Heart right ventricle (tissue), 16 donors: Measurements from ENCODE around the gene ZC3H13. TPM values are rescaled to one million over a fixed set of nuclear protein-coding genes. Genes with fewer than 3 reads are reported as not detected.

Source experiments
- ATAC-seq, 8 donors: fragments of 200-7000 bp; cut with Tn5 transposase; one replicate each; pipeline ENCODE4 v1.9.1; 2020; ENCODE audit warnings: mild to moderate bottlenecking in 8 of 8, moderate library complexity in 8 of 8, moderate number of reproducible peaks in 1 of 8
- DNase-seq, 2 donors: peaks; one replicate each; pipeline ENCODE4 v3.0.0-alpha.2; 2020
- H3K27ac ChIP-seq, 10 donors: fragments of 200-600 bp; sonication (generic) in 2 of 10; one replicate each; pipeline versions ENCODE4 v1.5.0 to v1.8.0; 2020 to 2022; ENCODE audit warnings: mild to moderate bottlenecking in 3 of 10
- H3K27me3 ChIP-seq, 7 donors: fragments of 200-600 bp; one replicate each; pipeline ENCODE4 v1.8.0; 2021 to 2022; ENCODE audit warnings: mild to moderate bottlenecking in 2 of 7
- H3K36me3 ChIP-seq, 9 donors: fragments of 200-600 bp; sonication (generic) in 1 of 9; one replicate each; pipeline versions ENCODE4 v1.5.0 to v1.8.0; 2020 to 2022; ENCODE audit warnings: mild to moderate bottlenecking in 2 of 9
- H3K4me1 ChIP-seq, 9 donors: fragments of 200-600 bp; sonication (generic) in 1 of 9; one replicate each; pipeline versions ENCODE4 v1.5.0 to v1.8.0; 2020 to 2022; ENCODE audit warnings: mild to moderate bottlenecking in 4 of 9
- H3K4me3 ChIP-seq, 10 donors: fragments of 200-600 bp; sonication (generic) in 2 of 10; one replicate each; pipeline versions ENCODE4 v1.5.0 to v1.8.0; 2020 to 2022; ENCODE audit warnings: mild to moderate bottlenecking in 7 of 10, moderate library complexity in 2 of 10
- H3K9me3 ChIP-seq, 11 donors: fragments of 200-600 bp in 10 of 11; sonication (generic) in 2 of 11; one replicate each; pipeline versions ENCODE4 v1.5.0 to v1.8.0; 2013 to 2022; ENCODE audit warnings: mild to moderate bottlenecking in 2 of 11, control low read depth in 1 of 11, moderate library complexity in 1 of 11
- WGBS, 2 donors: extraction: QIAGEN DNeasy Blood & Tissue Kit; methylation state at CpG; one replicate each; pipeline ENCODE4 v1.1.7; 2013; ENCODE audit warnings: inconsistent platforms in 1 of 2; 5-methylcytosine and 5-hydroxymethylcytosine counted together
- intact Hi-C, 10 donors: fragments of 100-400 bp; cut with DNase I; formaldehyde crosslinking; loops; one replicate each; pipeline versions ENCODE4 v1.11.1 to v1.14.2; 2022
- polyA plus RNA-seq, 2 donors: library from polyadenylated mRNA; stranded (reverse); fragments of 200-250 nt; gene quantifications; one replicate each; pipeline ENCODE4 v1.2.3, GENCODE V29; 2013
- total RNA-seq, 10 donors: library from RNA; stranded (reverse); fragmentation: NEBNext Ultra II Directional in 3 of 10; extraction: Animal tissue kit (Norgen Biotek cat#: 25700) in 3 of 10; gene quantifications; one replicate each; pipeline versions ENCODE4 v1.2.1 to v1.2.4, GENCODE V29; 2021 to 2023
- TF ChIP-seq, protein P1 (sequence below), 9 donors: fragments of 200-600 bp; sonication (generic) in 2 of 9; IDR thresholded peaks; one replicate each; pipeline versions ENCODE4 v1.5.0 to v1.8.0; 2021 to 2022; ENCODE audit warnings: antibody characterized with exemption in 9 of 9, mild to moderate bottlenecking in 5 of 9, moderate library complexity in 1 of 9
- donor health status: Arrhythmogenic right ventricular cardiomyopathy.
- donor health status: ischemic (EF 13 %, LVEDD 7.1; RV severe dilation, severe dysfunction).
- donor health status: healthy with polysubstance abuse.
- donor health status: DM: no; HTN: yes; CAD: no.
- donor health status: DM: no; HTN: no; CAD: no.
- donor health status: ischemic (EF 25% LVEDD 6.9; RV normal size, moderate dysfunction).
- donor health status: ischemic (EF 25% LVEDD 5.7; RV mildly dilated, moderate dysfunction).
- donor health status: healthy.
- donor health status: DM: yes; HTN: yes; CAD: no.
- donor health status: Ischemic cardiomyopathy.
- donor health status: ischemic (EF 35%, LVEDD 5.7; RV mildly dilated, moderate dysfunction).
- donor health status: nonischemic (EF 11% LVEDD 7.7; RV severe dilation, severe dysfunction).
- donor health status: DM: yes; HTN: yes; CAD: no.
- donor health status: PGD.
- donor health status: ischemic (EF 29% LVEDD 5.4; RV normal size, mild dysfunction).
- donor health status: nonischemic (EF 23%, LVEDD 6.1; RV moderate dilation, normal function).

The ZC3H13 gene
- total and polyA plus RNA-seq, 12 donors = 6.7 to 50.1 (median 43.4) TPM

DNA sequence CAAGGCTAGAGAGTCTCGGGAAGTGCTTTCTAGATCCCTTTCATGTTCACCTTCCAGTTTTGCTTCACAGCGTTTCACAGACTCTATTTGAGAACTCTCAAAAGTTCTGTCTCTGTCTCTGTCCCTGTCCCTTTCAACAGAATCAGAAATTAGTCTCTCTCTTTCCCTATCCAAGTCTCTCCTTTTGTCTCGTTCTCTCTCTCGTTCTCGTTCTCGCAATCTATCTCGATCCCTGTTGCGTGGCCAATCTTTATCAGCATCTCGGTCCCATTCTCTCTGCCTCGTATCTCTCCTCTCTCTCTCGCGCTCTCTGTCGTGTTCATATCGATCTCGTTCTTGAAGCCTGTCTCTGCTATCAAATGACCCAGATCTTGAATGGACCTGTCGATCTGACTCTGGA is 85.0 kb downstream of the ZC3H13 start:
- Histone ChIP-seq H3K4me1 (no peaks in the 10 kb centered on the region), H3K4me3 (no peak overlapping the region), H3K36me3 (peaks cover 0 to 100% (median 52%) of the 10 kb centered on the region in 9 donors), H3K9me3 (no peaks in the 10 kb centered on the region), H3K27ac (no peak overlapping the region), H3K27me3 (no peaks in the 10 kb centered on the region)
- intact Hi-C loops = no loop called here
- ATAC-seq = no peak
- WGBS, 2 donors = 95 to 96% methylated on average over 16 of the region's 16 CpGs
- TF ChIP-seq, protein P1, sequence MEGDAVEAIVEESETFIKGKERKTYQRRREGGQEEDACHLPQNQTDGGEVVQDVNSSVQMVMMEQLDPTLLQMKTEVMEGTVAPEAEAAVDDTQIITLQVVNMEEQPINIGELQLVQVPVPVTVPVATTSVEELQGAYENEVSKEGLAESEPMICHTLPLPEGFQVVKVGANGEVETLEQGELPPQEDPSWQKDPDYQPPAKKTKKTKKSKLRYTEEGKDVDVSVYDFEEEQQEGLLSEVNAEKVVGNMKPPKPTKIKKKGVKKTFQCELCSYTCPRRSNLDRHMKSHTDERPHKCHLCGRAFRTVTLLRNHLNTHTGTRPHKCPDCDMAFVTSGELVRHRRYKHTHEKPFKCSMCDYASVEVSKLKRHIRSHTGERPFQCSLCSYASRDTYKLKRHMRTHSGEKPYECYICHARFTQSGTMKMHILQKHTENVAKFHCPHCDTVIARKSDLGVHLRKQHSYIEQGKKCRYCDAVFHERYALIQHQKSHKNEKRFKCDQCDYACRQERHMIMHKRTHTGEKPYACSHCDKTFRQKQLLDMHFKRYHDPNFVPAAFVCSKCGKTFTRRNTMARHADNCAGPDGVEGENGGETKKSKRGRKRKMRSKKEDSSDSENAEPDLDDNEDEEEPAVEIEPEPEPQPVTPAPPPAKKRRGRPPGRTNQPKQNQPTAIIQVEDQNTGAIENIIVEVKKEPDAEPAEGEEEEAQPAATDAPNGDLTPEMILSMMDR (IDR thresholded peaks at IDR 0.05) = no peak
- no peak for DNase-seq

DNA sequence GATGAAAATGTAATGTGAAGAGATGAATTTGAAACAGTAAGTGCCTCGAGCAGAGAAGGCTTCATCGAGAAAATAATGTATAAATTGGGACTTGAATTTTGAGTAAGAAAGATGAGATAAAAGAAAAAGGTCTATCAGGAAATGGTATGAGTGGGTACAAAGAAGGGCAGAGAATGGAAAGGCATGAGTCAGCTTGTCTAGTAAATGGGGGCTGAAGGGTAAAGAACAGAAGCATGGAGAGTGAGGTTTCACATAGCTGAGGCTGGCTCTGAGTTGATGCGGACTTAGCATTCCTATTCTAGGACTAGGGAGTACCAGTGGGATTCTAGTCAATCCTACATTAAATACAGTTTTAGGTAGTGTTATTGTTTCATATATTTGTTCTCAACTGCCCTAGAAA is 85.8 kb downstream of the ZC3H13 start:
- Histone ChIP-seq H3K27me3 (no peaks in the 10 kb centered on the region), H3K9me3 (no peaks in the 10 kb centered on the region), H3K27ac (no peak overlapping the region), H3K36me3 (peaks cover 0 to 100% (median 52%) of the 10 kb centered on the region in 9 donors), H3K4me3 (no peak overlapping the region), H3K4me1 (no peaks in the 10 kb centered on the region)
- 94 to 95% methylated on average over 3 of the region's 3 CpGs for WGBS, 2 donors
- intact Hi-C loops = no loop called here
- ATAC-seq (no peak), DNase-seq (no peak)
- TF ChIP-seq, protein P1 (IDR thresholded peaks at IDR 0.05) = no peak

DNA sequence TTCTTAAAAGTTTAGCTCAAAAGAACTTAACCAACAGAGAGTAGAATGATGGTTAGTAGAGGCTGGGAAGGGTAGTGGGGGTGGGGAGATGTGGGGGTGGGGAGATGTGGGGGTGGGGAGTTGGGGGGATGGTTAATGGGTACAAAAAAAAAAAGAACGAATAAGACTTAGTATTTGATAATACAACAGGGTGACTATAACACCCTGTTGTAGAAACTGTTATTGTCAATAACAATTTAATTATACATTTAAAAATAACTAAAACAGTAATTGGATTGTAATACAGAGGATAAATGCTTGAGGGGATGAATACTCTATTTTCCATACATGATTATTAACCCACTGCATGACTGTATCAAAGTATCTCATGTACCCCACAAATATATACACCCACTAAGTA is 91.1 kb downstream of the ZC3H13 start:
- Histone ChIP-seq H3K4me3 (no peak overlapping the region), H3K27ac (no peak overlapping the region), H3K27me3 (no peaks in the 10 kb centered on the region), H3K4me1 (no peaks in the 10 kb centered on the region), H3K9me3 (no peaks in the 10 kb centered on the region), H3K36me3 (peaks cover 0 to 97% (median 31%) of the 10 kb centered on the region in 9 donors)
- intact Hi-C loops = no loop called here
- no peak for ATAC-seq
- no peak for DNase-seq
- 91 to 100% methylated on average over 1 of the region's 1 CpG for WGBS, 2 donors
- TF ChIP-seq, protein P1 (IDR thresholded peaks at IDR 0.05) = no peak

DNA sequence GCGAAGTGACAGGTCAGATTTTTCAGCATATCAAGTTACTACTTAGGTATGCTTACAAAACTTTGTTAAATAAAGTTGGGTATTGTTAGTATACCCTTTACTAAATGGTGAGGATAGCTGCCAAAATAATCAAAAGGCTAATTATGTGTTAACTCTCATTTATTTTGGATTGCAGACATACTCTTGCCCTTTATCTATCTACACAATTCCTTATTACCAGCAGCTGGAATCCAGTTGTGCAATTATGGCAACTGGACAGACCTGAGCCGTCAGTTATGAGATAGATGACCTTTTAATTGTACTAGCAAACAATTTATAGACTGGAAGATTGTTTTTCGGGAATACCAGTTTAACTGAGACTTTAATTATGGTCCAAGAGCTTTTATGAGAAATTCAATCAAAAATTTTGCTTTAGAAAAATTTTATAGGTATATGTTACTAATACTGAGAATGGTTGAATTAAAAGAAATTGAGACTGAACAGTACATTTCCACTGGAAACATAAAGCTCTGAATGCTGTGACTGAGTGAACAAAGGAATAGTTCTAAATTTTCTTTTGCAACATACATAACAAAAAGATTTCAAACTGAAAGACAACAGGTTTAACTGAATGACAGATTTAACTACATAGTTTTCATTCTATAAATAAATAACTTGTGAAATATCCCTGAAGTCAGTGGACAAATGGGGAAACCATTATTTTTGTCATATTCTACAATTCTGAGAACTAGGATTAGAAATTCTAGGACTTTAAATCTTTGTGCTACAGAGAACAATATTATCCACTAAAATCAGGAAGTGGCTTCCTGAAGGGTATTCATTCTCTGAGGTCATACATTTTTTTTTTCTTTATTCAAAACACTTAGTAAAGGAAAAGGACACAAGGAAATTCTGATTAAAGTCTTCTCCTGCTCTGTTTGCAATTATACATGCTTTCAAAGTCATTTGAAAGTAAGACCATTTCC is 97.4 kb downstream of the ZC3H13 start:
- ATAC-seq = no peak
- intact Hi-C loops = no loop called here
- Histone ChIP-seq H3K27ac (peak overlapping the region in 1 of 10 donors; percentile 10), H3K27me3 (no peaks in the 10 kb centered on the region), H3K36me3 (peaks cover 0 to 62% (median 12%) of the 10 kb centered on the region in 9 donors), H3K9me3 (no peaks in the 10 kb centered on the region), H3K4me1 (peaks cover 0 to 26% (median 0%) of the 10 kb centered on the region in 9 donors), H3K4me3 (no peak overlapping the region)
- TF ChIP-seq, protein P1 (IDR thresholded peaks at IDR 0.05) = no peak
- no peak for DNase-seq
- WGBS, 2 donors = 87 to 91% methylated on average over 3 of the region's 3 CpGs
